Nasal cavity respiratory epithelium epithelial cell of viscerocranial mucosa (primary cell): ENCODE data around the gene CRLF1. TPM values are rescaled to one million over a fixed set of nuclear protein-coding genes. Genes with fewer than 3 reads are reported as not detected.

Source experiments
- total RNA-seq: library from RNA; depleted of rRNA; stranded (reverse); fragments of >200 nt; gene quantifications from 2 replicates; pipeline ENCODE4 v1.2.3, GENCODE V29; 2014

CRLF1 gene, protein sequence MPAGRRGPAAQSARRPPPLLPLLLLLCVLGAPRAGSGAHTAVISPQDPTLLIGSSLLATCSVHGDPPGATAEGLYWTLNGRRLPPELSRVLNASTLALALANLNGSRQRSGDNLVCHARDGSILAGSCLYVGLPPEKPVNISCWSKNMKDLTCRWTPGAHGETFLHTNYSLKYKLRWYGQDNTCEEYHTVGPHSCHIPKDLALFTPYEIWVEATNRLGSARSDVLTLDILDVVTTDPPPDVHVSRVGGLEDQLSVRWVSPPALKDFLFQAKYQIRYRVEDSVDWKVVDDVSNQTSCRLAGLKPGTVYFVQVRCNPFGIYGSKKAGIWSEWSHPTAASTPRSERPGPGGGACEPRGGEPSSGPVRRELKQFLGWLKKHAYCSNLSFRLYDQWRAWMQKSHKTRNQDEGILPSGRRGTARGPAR
- total RNA-seq = 6.5 TPM in 1 of 2 replicates, not detected in the other

DNA sequence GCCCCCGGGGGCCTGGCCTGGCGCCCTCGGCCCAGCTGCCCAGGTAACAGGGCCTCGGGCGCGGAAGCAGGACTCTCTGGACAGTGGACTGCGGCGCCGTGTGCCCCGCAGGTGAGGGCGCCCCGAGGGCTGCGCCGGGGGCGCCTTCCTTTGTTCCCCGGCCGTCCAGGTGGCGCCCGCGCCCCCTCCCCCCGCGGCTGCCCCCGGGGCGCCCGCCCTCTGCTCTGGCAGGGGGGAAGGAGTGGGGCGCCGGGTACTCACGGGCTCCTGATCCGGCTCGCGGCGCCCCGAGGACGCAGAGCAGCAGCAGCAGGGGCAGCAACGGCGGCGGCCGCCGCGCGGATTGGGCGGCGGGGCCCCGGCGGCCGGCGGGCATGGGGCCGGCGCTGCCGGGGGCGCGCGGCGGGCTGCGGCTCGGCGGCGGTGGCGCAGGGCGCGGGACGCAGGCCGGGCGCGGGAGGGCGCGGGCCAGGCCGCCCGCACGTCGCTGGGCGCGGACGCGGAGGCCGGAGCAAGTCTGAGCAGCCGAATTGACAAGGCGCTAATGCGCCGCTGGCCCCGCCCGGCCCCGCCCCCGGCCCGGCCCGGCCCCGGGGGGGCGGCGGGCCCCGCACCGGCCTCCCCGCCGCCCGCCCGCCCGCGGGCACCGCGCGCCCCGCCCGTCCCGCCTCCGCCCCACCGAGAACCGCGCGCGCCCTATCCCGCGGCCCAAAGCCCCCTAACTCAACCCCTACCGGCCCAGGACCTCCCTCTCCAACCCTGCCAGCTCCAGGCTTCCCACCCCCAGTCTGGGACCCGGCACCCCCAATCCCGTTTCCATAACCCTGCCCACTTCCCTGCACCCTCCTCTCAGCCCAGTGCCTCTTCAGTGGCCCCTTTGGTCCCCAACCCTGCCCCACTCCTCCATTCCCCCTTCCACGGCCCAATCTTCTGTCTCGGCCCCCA lies at the start of gene CRLF1:
TSS of gene CRLF1 (minus strand) at position 519 of the 945 bp plus-strand sequence. CDS start at position 376, 143 bp downstream.

DNA sequence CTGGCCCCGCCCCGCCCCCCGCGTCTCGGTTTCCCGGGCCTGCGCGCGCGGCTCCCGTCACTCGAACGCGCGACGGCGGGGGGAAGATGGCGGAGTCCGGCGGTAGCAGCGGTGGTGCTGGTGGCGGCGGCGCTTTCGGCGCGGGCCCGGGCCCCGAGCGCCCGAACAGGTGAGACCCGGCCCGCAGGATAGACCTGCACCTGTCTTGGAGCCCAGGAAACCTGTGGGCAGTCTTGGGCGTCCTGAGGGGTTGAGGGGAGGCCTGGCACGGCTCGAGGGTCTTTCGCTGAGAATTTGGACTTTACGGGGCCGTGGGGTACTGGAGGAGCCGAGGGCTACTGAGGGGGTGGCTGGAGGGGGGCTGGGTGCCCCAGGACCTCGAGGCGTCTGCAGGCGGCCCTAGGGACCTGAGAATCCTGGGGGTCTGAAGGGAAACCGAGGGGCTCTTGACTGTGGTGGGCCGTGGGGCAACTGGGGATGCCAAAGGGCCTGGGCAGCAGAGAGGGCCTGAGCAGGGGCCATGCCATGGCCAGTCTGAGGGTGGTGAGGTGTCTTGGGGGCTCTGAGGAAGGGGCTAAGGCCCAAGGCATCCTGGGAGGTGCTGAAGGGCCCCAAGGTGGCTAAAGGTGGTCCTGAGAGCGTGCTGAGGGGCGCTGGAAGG lies 30.5 kb upstream of the CRLF1 start, which contains the start of gene KLHL26:
TSS of gene KLHL26 (plus strand) at position 60 of the 661 bp plus-strand sequence. CDS start at position 87, 27 bp downstream.

DNA sequence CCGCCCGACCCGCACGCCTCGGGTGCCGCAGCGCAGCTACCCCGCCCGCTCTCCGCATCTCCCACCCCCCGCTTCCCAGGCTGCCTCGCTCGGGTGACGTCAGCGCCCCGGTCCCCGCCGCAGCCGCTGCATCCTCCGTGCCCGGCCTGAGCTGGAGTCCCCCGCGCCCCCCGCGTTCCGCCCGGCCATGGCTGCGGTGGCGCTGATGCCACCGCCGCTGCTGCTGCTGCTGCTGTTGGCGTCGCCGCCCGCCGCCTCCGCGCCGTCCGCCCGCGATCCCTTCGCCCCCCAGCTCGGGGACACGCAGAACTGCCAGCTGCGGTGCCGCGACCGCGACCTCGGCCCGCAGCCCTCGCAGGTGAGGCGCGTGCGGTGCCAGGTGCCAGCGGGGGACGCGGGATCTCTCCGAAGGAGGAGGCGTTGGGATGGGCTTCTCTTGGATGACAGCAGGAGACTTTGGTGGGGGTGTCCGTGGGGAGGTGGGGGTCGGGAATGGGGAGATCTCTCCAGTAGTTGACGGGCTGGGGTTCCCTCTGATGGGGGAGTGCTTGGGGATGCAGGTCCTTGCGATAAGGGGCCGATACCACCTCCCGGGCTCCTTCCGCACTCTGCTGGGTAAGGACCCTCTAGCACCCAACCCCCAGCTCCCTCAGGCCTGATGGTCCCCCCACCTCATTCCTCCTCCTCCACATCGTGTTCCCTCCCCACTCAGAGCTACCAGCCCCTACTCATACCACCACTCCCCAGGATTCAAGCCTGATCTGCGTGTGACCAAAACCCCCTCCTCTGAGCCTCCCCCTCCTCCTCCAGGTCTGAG lies 6.4 kb upstream of the CRLF1 start, which contains the start of gene TMEM59L:
TSS of gene TMEM59L (plus strand) at position 99 of the 817 bp plus-strand sequence. CDS start at position 188, 89 bp downstream.

DNA sequence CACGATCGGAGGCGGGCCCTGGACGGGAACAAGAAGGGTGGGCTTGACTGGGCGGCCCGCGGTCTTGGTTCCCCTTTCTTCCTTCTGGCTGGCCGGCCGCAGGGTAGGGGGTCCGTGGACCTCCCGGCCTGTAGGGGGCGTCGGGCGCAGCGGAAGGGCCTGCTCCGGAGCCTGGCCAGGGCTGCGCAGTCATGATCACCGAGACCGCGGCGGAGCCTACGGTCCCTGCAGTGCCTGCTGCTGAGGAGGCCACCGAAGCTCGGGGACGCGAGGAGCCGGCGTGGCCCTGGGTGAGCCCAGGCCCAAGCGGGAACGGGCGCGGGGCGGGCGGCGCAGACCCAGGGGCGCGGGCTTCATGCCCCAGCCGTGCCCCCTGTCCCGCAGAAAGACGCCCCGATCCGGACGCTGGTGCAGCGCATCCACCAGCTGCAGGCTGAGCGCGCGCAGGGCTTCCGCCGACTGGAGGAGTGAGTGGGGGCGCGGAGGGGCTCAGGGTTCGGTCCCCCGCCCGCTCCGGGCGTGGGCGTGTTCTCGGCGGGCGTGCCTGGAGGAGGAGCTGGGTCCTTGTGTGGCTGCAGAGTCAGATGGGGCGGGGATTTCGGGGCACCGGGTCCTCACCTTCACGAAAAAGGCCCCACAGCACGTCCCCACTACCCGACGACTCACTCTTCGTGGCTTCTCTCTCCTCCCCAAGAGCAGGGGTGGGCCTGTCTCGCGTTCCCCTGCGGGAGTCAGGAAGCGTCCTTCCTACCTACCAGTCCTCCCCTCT lies 17.8 kb downstream of the CRLF1 start, which contains the start of gene REX1BD:
TSS of gene REX1BD (plus strand) at position 188 of the 769 bp plus-strand sequence. CDS start at position 192, 4 bp downstream.

DNA sequence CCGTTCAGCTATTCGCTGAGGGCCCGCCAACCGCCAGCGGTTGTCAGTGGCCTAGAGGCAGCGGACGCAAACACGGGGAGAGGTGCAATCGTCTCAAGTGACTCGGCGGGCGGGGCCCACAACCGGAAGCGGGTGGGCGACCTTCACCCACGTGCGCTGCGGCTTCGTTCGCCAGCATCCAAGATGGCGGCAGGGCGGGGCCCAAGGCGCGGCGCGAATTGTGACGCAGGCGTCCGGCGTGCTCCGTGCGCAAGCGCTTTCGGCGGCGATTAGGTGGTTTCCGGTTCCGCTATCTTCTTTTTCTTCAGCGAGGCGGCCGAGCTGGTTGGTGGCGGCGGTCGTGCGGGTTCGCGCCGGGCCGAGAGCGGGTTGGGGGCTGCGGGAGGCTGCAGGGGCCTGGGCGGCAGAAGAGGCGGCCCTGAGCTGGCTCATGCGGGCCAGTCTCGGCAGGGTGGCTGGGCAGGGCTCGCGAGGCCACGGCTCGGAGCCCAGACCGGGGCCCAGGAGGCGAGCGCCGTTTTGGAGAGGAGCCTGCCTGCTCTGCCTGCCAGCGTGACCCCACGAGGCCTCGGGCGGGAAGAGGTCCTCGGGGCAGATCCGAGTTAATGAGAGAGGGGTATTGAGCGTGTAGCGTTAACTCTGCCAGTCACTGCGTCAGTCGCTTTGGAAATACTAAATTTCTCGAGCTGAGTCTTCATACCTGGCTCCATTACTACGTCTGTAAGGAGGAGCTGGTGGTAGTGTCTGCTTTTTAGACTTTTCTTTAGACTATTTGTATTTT lies 34.8 kb downstream of the CRLF1 start, which contains the start of gene UBA52:
TSS of gene UBA52 (plus strand) at position 294 of the 781 bp plus-strand sequence. CDS start 1,444 bp downstream, outside the sequence.

DNA sequence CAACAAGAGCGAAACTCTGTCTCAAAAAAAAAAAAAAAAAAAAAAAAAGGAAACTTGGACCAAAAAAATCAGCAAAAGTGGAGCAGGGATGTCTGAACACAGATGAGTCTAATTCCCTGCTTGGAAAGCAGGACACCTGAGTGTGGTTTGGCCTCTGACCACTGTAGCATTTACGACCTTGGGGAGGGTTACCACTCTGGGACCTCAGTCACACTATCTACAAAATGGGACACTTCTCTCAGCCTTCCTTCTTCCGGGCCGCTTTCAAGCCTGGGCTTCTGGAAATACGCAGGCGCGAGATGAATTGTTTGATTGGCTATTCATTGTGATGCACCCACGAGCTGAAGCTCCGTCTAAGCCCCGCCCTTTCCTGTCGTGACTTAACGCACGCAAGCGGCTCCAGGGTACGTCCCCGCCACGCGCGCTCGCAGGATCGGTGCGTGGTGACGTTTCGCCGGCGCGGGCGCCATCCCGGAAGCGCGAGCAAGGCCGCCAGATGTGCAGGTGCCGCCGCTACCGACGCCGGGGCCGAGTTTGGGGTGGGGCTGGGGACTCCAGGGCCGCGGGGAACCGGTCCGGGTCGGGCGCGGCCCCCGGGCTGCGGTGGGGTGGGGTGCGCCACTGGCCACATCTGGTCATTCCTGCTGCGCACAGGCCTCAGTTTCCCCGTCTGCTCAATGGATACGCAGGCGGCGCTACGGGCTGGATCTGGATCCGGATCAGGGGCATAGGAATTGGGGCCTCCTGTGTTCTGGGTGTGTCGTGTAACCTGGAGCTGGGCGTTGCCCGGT lies 49.0 kb downstream of the CRLF1 start, which contains the start of gene KXD1:
TSS of gene KXD1 (plus strand) at position 460 of the 791 bp plus-strand sequence. CDS start 4,187 bp downstream, outside the sequence.

Other genes starting within 250 kb of the CRLF1 start
- 172 and 183 TPM in 2 replicates for gene GDF15, start 220.6 kb downstream of the CRLF1 start, total RNA-seq
- 0.07 TPM in 1 of 2 replicates, not detected in the other for gene LRRC25, start 209.2 kb downstream of the CRLF1 start, total RNA-seq
- gene SSBP4, start 187.4 kb downstream of the CRLF1 start, total RNA-seq = 13.7 and 17.4 TPM in 2 replicates
- gene ISYNA1, start 168.7 kb downstream of the CRLF1 start, total RNA-seq = 18.8 and 40.4 TPM in 2 replicates
- gene ELL, start 84.7 kb downstream of the CRLF1 start, total RNA-seq = 13.7 and 17.2 TPM in 2 replicates
- gene FKBP8, start 63.2 kb downstream of the CRLF1 start, total RNA-seq = 163 and 204 TPM in 2 replicates
- gene KXD1, start 48.9 kb downstream of the CRLF1 start, total RNA-seq = 47.2 and 53.5 TPM in 2 replicates
- gene UBA52, start 34.9 kb downstream of the CRLF1 start, total RNA-seq = 608 and 661 TPM in 2 replicates
- 22.6 and 27.5 TPM in 2 replicates for gene REX1BD, start 18.0 kb downstream of the CRLF1 start, total RNA-seq
- 0.14 and 1.0 TPM in 2 replicates for gene TMEM59L, start 6.1 kb upstream of the CRLF1 start, total RNA-seq
- gene KLHL26, start 30.2 kb upstream of the CRLF1 start, total RNA-seq = 6.5 and 10.1 TPM in 2 replicates
- 1.0 and 1.9 TPM in 2 replicates for gene CRTC1, start 76.9 kb upstream of the CRLF1 start, total RNA-seq
- 0.07 TPM in 1 of 2 replicates, not detected in the other for gene COMP, start 184.5 kb upstream of the CRLF1 start, total RNA-seq
- gene UPF1, start 225.2 kb upstream of the CRLF1 start, total RNA-seq = 83.4 and 110 TPM in 2 replicates